ENCODE results near the gene MCTP1. TPM values are rescaled to one million over a fixed set of nuclear protein-coding genes. Genes with fewer than 3 reads are reported as not detected.

MCTP1 gene
- total RNA-seq, 1 experiment from 2014 or later = 2.5 TPM

GRCh38 chr5:95083606-95084005, 201.3 kb downstream of the MCTP1 start:
- H2BK15ac ChIP-seq (ENCODE audit: low read depth, low read length) = no peak overlapping the region
- no peak overlapping the region for H3K4ac ChIP-seq (ENCODE audit: low read depth, low read length)
- no peaks in the 10 kb centered on the region for H3K79me2 ChIP-seq (ENCODE audit: insufficient read depth, low read length)
- H3T11ph ChIP-seq (ENCODE audit: low read length) = no peak overlapping the region
- no CpG with 5 or more reads among the region's 3 CpGs for WGBS (ENCODE audit: extremely low coverage, insufficient read length, low lambda C conversion rate)
- no peak overlapping the region for H2BK5ac ChIP-seq (ENCODE audit: insufficient read length, low read length)
- no peak overlapping the region for H3K4me3 Mint-ChIP-seq
- no peaks in the 10 kb centered on the region for H3K9me3 ChIP-seq (ENCODE audit: control insufficient read depth, low read depth, low read length)
- H4K20me1 ChIP-seq (ENCODE audit: control insufficient read depth, insufficient read depth, insufficient read length) = no peaks in the 10 kb centered on the region
- no peak overlapping the region for H2AK5ac ChIP-seq (ENCODE audit: insufficient read length, low read length)
- H3K9ac ChIP-seq (ENCODE audit: extremely low read depth, insufficient read length, low read length) = no peak overlapping the region
- no peak overlapping the region for H3K4me2 ChIP-seq (ENCODE audit: insufficient read depth, insufficient read length, low read length)
- peaks cover 18 to 21% of the 10 kb centered on the region in 2 experiments for H3K4me1 Mint-ChIP-seq
- H2BK120ac ChIP-seq (ENCODE audit: low read depth, low read length, poor library complexity, severe bottlenecking) = no peak overlapping the region
- no peak overlapping the region for H3K18ac ChIP-seq (ENCODE audit: insufficient read length, low read depth, low read length)
- no peak for DNase-seq
- H3K23me2 ChIP-seq (ENCODE audit: insufficient read length, low read depth, low read length, poor library complexity, severe bottlenecking) = no peaks in the 10 kb centered on the region
- H3K27ac Mint-ChIP-seq = no peak overlapping the region
- H4K5ac ChIP-seq (ENCODE audit: insufficient read length, low read depth, low read length) = no peak overlapping the region
- no peak overlapping the region for H2AFZ ChIP-seq (ENCODE audit: low read length)
- H4K91ac ChIP-seq (ENCODE audit: insufficient read length, low read depth, low read length) = no peak overlapping the region
- H3K4me1 ChIP-seq (ENCODE audit: insufficient read depth, low read length) = no peaks in the 10 kb centered on the region
- TF ChIP-seq CTCF (conservative IDR thresholded peaks at IDR 0.05) = no peak
- H3K27me3 Mint-ChIP-seq (ENCODE audit: low read depth) = no peaks in the 10 kb centered on the region
- no peak overlapping the region for H3K14ac ChIP-seq (ENCODE audit: insufficient read depth, low read length)
- no peak overlapping the region for H3K23ac ChIP-seq (ENCODE audit: insufficient read length, low read depth, low read length)
- no peaks in the 10 kb centered on the region for H3K36me3 Mint-ChIP-seq (ENCODE audit: insufficient read depth in 1 of 3, low read depth in 3 of 3)
- no peaks in the 10 kb centered on the region for H3K27me3 ChIP-seq (ENCODE audit: insufficient read depth, low read length)
- H3K27ac ChIP-seq (ENCODE audit: insufficient read length, low read depth, low read length) = no peak overlapping the region
- no peak overlapping the region for H2BK12ac ChIP-seq (ENCODE audit: insufficient read length, low read depth, low read length)
- H3K79me1 ChIP-seq (ENCODE audit: insufficient read depth, low read depth, low read length, poor library complexity, severe bottlenecking) = no peaks in the 10 kb centered on the region
- H2BK20ac ChIP-seq (ENCODE audit: low read depth, low read length, poor library complexity, severe bottlenecking) = no peak overlapping the region
- H3K9me3 Mint-ChIP-seq = no peaks in the 10 kb centered on the region
- no peak overlapping the region for H3K56ac ChIP-seq (ENCODE audit: insufficient read length, low read depth, low read length)
- no peak overlapping the region for H4K8ac ChIP-seq (replicated peaks; ENCODE audit: insufficient read length, low read depth, low read length)

All from H9 (cell line).